ENCODE measurements around the gene CNIH2. TPM values are rescaled to one million over a fixed set of nuclear protein-coding genes. Genes with fewer than 3 reads are reported as not detected.

The CNIH2 gene
- total and polyA plus RNA-seq, 2 of the 8 experiments (the other 6 are each of a cell fraction or from before 2014, with no cell fraction given) = 12.5 to 15.8 TPM

GRCh38 chr11:66262191-66262590, 15.8 kb upstream of the CNIH2 start (continued):
- TF ChIP-seq KDM5A (IDR thresholded peaks at IDR 0.05; ENCODE audit: low read length) = no peak

All from H1 (cell line).